Left renal pelvis (tissue), 4 donors: Measurements from ENCODE around the gene AAR2. TPM values are rescaled to one million over a fixed set of nuclear protein-coding genes. Genes with fewer than 3 reads are reported as not detected.

Experiments
- DNase-seq, 4 donors: peaks; one replicate each; pipeline ENCODE4 v3.0.0-alpha.2; 2013; ENCODE audit warnings: low read depth in 4 of 4, low spot score in 3 of 4
- polyA plus RNA-seq, 4 donors: library from polyadenylated mRNA; unstranded; fragments of 120-200 nt; gene quantifications; one replicate each; pipeline ENCODE4 v1.2.1, GENCODE V29; 2013; ENCODE audit not compliant: insufficient read length in 4 of 4

AAR2 gene
- polyA plus RNA-seq: 10 to 100 TPM; 37.2 to 46.6 (median 42.9) TPM

- peak; percentile 54 to 66 (median 62) for DNase-seq
These were observed at the start of gene AAR2 for GRCh38 chr20:36235892-36236785. AAR2 (plus strand) TSS chr20:36236478; CDS start chr20:36239869, 3,391 bp downstream.

GRCh38 chr20:36193977-36194712 is 42.1 kb upstream of the AAR2 start:
- no peak for DNase-seq

GRCh38 chr20:36196676-36197075 is 39.6 kb upstream of the AAR2 start:
- no peak for DNase-seq

GRCh38 chr20:36197271-36197670 is 39.0 kb upstream of the AAR2 start:
- DNase-seq: no peak

GRCh38 chr20:36199345-36200257 is 36.7 kb upstream of the AAR2 start:
- peak in 2 of 4 donors; percentile 42 to 57 for DNase-seq

- DNase-seq: no peak
These were observed 35.8 kb upstream of the AAR2 start for GRCh38 chr20:36200451-36200850.

GRCh38 chr20:36201198-36201597 is 35.1 kb upstream of the AAR2 start:
- no peak for DNase-seq

GRCh38 chr20:36202891-36203338 is 33.4 kb upstream of the AAR2 start:
- DNase-seq: peak in 1 of 4 donors; percentile 24

GRCh38 chr20:36203861-36204260 is 32.4 kb upstream of the AAR2 start:
- no peak for DNase-seq

GRCh38 chr20:36205026-36205425 is 31.3 kb upstream of the AAR2 start:
- no peak for DNase-seq

GRCh38 chr20:36206068-36206467 is 30.2 kb upstream of the AAR2 start:
- DNase-seq: no peak

GRCh38 chr20:36206641-36207040 is 29.6 kb upstream of the AAR2 start:
- DNase-seq: no peak

- no peak for DNase-seq
These were observed 28.7 kb upstream of the AAR2 start for GRCh38 chr20:36207602-36208001.

GRCh38 chr20:36208257-36208656 is 28.0 kb upstream of the AAR2 start:
- no peak for DNase-seq

GRCh38 chr20:36210436-36211021 is 25.7 kb upstream of the AAR2 start:
- DNase-seq: peak in 2 of 4 donors; percentile 12 to 31

GRCh38 chr20:36213362-36213761 is 22.9 kb upstream of the AAR2 start:
- DNase-seq: no peak

GRCh38 chr20:36214684-36215256 is 21.5 kb upstream of the AAR2 start:
- DNase-seq: no peak

- DNase-seq: no peak
These were observed 20.5 kb upstream of the AAR2 start for GRCh38 chr20:36215778-36216177.

GRCh38 chr20:36216314-36217025 is 19.8 kb upstream of the AAR2 start:
- DNase-seq: no peak
